Endometrial microvascular endothelial cells (primary cell): ENCODE data around the gene PPP2R2C. TPM values are rescaled to one million over a fixed set of nuclear protein-coding genes. Genes with fewer than 3 reads are reported as not detected.

Experiments used
- in situ Hi-C: cut with HindIII; loops from 2 replicates; pipeline ENCODE4 v1.10.0; 2017; ENCODE audit warnings: low sequenced_read_pairs, low pct_unique_long_range_greater_than_20kb; ENCODE audit errors: inconsistent ontology term
- total RNA-seq: library from RNA; depleted of rRNA; stranded (reverse); fragments of >200 nt; gene quantifications from one replicate; pipeline ENCODE4 v1.2.3, GENCODE V29; 2015; ENCODE audit errors: inconsistent ontology term

PPP2R2C gene
- total RNA-seq, 1 donor from 2014 or later = not detected

DNA sequence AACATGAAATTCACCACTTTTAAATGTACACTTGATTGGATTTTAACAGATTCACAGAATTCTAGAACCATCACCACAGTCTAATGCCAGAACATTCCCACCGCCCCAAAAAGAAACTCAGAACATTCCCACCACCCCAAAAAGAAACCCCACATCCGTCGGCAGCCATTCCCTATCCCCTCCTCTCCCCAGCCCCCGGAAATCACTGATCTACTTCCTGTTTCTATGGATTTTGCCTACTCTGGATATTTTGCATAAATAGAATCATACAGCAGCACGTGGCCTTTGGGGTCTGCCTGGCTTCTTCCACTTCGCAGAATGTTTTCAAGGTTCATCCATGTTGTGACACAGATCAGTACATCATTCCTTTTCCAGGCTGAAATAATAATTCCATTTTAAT is 79.3 kb downstream of the PPP2R2C start:
- in situ Hi-C loops = no loop called here

DNA sequence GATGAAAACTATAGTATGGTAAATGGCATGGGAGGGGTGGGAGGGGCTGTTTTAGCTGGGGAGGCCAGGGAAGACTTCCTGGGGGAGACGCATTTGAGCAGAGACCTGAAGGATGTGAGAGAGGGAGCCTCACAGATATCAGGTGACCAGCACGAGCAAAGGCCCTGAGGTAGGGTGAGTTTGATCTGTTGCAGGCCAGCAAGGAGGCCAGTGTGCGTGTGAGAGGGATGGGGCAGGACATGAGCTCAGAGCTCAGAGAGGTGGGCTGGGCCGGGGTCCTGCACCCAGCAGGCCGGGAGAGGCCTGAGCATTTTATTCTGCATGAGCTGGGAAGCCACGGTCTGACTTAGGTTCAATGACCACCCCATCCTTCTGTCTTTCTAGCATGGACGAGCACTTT is 80.0 kb downstream of the PPP2R2C start:
- in situ Hi-C loops = no loop called here

DNA sequence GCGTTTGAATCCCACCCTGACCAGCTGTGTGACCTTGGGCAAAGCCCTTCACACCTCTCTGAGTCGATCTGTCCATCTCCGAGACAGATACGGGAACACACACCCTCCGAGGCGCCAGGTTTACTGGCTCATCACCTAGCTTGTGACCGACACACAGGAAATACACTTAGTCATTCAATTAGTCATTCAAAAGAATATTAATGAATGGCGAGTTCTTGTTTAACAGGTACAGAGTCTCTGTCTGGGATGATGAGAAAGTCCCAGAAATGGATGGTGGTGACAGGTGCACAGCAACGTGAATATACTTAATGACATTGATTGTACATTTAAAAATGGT is 80.6 kb downstream of the PPP2R2C start:
- in situ Hi-C loops = no loop called here

DNA sequence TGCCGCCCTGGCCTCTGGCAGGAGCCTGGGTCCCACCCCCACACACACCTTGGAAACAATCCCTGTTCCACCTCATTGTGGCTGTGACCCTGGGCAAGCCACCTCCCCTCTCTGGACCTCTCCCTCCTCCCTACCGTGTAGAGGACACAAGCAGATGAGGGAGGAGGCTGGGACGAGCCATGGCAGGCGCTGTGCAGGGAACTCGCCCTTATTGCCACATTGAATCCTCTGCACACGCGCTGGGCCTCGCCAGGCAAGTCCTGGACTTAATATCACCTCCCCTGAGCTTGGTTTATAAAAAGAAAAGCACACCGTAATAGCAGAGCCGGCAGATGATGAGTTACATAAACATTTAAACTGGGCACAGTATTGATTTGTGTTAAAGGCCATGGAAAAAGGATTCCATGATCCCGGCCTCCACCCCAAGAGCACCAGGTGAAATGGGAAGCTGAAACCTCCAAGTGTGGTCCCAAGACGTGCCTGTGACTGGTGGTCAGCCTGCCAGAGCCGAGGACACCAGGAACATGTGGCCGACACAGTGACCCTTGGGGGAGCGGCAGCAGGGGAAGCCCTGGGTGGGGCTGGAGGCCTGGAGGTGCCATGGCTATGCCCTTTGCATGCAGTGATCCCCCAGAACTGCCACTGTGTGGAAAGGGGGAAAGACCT is 81.1 kb downstream of the PPP2R2C start:
- in situ Hi-C loops = no loop called here

DNA sequence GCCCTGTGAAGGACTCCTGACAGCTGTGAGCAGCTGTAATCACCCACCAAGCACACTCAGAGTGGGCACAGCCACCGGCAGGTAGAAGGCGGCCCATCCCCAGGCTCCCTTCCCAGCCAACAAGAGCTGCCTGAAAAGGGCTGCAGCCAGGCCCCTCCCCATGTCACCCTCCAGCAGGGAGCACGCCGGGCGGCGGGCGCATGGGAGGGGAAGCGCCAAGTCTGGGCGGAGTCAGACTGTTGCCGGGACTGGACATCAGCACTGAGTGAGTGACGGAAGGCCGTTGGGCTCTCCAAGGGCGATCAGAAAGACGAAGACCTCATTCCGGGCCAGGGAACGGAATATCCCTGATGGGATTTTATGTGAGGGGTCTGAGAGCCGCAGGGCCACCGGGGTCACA is 82.1 kb downstream of the PPP2R2C start:
- in situ Hi-C loops = no loop called here

DNA sequence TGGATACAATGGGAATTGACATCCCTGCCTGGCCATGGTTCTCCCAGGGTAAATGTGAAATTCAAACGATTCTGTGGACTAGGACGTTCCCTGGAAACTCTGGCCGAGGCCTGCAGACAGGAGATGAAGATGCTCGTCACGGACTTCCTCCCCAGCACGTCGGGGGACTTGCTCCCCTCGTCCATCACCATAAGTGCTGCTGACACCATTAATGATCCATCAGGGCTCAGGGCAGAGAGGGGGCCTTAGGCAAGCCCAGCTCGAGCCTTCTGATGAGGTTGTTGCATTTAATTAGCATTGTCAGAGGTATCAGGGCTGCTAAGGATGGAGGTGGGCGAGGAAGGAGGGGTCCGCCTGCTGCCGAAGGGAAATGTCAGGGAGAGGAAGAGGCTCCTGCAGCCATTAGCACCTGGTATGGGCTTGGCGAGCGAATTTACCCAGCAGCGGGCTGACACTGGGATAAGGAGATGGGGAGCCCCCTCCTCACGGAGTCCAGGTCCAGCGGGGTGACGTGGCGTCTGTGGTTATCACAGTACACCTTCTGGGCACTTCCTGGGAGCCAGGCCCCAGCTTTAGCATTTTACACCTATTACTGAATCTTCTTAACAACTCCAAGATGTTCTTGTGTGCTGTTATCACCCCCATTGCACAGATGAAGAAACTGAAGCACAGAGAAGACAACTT is 83.1 kb downstream of the PPP2R2C start:
- in situ Hi-C loops = no loop called here

DNA sequence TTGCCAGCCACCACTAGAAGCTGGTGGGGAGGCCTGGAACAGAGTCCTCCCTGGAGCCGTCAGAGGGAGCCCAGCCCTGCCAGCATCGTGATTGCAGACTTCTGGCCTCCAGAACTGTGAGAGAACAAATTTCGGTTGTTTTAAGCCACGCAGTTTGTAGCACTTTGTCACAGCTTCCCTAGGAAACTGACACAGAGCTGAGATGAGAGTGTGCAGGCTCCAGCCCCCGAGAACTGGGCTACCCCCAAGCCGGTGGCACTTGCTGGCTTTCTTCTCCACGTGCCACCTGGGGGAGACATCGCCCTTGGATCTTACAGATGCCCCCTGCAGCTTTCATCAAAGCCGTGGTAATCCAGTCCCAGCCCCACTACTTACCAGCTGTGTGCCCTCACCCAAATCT is 83.7 kb downstream of the PPP2R2C start:
- in situ Hi-C loops = no loop called here

DNA sequence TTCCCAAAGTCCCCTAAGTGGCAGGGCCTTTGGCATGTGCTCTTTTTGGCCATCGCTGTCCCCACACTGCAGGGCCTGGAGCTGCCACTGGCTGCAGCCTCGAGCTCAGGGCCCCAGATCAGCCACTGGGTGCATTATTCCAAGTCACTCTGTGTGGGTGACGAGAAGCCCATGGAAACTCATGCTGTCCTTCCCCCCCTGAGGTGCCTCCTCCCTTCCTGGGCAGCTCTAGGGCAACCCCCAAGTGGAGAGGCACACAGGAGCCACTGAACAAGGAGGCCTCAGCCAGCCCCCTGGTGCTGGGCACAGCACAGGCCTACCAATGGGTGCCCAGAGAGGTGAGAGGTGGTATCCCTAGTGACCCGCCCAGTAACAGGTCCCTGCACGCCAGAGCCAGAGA is 84.5 kb downstream of the PPP2R2C start:
- in situ Hi-C loops = no loop called here

DNA sequence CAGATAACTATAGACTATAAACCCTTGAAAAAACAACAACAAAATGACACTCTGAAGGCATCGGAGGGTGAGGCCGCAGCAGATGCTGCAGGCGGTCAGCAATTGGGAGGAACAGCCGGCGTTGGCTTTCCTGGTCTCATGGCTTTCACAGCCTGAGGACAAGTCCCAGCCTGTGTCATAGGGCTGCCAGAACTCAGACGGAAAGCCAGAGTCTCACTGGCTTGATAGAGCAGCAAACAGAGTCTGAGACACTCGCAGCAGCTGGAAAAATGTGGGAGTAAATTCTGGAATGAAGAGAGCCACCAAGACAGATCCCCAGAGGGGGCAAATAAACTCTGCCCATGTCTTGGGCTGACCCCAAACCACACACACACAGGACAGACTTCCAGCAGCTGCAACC is 86.3 kb downstream of the PPP2R2C start:
- in situ Hi-C loops = no loop called here

DNA sequence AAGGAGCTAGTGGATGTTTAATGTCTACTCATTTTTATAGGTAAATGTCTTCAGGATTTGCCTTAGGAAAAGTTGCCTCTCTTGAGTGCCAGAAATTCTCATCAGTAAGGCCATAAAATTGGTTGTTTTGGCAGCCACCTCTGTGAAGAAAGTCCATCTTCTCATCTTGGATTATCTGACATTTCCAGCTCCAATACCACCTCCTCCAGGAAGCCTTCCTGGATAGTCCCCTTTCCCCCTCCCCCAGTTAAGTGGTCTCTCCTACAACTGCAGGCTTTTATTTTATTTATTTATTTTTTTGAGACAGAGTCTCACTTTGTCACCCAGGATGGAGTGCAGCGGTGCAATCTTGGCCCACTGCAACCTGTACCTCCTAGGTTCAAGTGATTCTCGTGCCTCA is 87.1 kb downstream of the PPP2R2C start:
- in situ Hi-C loops = no loop called here

DNA sequence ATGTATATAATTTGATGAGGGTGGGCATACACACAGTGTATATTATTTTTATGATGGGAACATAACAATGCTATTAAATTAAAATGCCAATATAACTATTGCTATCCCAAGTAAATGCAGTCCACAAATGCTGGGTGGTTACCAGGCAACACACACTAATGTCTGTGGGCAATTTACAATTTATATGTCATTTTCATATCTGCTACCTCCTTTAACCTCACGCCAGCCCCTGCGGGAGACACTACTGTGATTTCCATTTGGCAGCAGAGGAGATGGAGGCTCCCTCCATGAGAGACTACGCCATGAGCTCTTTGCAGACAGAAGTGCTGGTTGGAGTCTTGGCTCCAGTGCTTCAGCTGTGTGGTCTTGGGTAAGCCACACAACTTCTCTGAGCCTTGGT is 87.9 kb downstream of the PPP2R2C start:
- in situ Hi-C loops = no loop called here

DNA sequence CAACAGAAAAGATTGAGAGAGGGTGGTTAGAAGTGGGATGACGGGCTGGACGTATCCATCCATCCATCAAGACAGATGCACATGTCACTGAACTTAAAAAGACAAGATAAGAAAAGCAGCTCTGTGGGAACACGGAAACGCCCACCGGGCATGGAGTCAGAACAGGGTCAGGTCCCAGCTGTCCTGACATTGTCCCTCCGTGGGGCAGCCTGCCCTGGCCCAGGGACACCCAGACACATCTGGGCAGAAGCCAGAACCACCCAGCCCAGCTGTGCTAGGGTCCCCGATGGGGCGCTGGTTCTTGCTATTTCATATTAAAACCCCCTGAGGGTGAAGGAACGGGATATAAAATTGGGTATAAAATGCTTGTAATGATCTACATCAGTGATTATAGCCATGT is 88.5 kb downstream of the PPP2R2C start:
- in situ Hi-C loops = no loop called here

DNA sequence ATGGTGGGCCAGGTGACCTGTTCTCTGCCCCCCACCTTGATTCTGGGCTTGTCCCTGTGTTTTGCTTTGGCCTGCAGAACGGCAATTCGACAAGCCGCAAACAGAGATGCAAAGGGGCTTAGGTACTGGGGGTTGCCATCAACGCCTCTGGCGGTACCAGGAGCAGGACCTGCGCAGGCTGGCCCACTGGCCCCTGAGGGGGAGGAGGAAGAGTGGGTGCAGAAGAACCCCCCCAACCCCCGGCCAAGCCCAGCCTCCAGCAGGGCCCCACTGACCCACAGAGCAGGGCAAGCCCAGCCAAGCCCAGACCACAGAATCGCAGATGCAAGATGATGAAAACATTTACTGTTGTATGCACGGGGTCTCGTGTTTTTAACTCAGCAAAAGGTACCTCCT is 89.4 kb downstream of the PPP2R2C start:
- in situ Hi-C loops = no loop called here

DNA sequence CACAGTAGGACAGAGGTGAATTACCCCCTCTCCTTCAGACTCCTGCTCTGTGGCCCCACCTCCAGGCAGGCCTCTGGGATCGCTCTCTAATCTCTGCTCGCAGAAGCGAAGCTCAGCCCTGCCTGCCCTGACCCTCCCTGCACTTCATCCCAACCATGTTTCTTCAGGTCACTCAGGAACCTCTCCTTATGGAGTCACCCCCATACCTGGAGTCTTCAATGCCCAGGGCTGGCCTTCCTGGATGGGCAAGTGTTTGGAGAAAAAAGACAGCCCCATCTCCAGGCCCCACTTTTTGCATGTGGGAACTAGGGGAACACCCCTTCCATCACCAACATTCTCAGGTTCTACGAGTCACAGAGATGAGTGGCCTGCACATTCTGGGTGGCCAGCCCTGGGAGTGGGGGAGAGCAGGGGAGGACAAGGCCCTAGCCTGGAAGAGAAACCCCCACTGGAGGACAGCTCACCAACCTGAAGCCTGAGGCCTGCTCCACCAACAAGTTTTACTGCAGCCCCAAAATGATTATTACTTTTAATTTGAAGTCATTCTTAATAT is 90.8 kb downstream of the PPP2R2C start:
- in situ Hi-C loops = no loop called here

DNA sequence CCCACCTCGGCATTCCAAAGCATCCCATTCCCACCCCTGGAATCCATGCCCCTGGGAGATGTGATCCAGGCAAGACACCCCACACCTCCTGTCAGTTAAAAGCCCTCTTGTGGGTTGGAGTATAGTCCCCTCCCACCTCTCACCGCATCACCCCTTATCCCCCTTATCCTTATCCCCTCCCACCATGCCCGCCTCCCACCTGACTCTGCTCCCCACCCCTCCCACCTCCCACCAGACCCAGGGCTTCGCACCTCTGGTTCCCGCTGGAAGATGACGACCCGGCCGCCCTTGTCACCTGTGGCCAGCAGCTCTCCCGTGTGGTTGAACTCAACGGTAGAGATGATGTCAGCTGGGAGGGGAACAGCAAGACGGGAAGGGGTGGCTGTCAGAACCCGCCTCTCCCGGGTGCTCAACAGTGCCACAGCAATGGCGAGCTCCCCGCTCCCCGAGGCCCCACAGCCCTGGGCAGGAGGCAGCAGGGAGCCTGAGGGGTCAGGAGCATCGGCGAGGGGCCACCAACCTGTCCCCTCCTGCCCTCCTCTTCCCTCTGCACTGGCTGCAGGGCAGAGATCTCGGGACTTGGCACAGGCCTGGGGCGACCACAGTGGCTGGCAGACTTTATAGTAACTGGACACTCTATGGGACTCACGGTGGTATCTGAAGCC is 91.5 kb downstream of the PPP2R2C start:
- in situ Hi-C loops = no loop called here

DNA sequence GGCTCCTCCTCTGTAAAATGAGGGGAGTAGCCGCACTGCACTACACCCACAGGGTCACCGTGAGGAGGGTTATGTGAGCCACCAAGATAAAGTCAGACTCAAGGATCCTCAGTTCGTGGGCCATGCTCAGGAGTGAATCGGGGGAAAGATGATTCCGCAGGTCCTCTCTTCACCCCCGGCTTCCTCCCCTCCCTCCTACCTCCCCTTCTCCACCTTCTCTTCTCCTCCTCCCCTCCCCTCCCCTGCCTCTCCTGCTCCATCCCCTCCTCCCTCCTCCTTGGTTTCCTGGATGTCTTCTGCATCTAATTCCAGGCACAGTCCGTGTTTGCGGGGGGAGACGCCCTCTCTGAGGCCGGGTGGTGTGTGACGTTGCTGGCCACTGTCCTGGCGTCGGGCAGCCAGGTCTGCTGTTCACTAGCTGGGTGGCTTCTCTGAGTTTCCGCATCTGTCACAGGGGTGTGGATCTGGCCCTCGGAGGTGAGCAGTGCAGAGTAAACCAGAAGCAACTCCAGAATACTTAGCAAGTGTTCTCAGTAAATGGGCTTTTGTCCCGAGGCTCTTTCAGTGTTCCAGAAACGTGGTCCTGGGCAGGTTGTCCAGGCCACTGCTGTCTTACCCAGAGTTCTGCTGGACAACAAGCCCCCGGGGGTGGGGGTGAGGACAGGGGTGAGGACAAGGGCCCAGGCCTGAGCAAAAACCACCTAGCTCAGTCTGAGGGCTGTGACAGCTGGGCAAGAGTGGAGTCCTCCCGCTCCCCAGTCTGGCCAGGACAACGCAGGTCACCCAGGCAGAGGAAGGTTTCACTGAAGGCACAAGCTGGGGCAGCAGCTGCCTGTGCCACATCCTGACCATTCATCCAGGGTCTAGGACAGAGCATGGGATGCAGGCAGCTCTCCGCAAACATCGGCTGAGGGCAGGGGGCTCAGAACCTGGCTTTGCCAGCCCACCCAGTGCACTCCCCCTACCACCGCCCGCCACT is 92.4 kb downstream of the PPP2R2C start:
- in situ Hi-C loops = no loop called here

DNA sequence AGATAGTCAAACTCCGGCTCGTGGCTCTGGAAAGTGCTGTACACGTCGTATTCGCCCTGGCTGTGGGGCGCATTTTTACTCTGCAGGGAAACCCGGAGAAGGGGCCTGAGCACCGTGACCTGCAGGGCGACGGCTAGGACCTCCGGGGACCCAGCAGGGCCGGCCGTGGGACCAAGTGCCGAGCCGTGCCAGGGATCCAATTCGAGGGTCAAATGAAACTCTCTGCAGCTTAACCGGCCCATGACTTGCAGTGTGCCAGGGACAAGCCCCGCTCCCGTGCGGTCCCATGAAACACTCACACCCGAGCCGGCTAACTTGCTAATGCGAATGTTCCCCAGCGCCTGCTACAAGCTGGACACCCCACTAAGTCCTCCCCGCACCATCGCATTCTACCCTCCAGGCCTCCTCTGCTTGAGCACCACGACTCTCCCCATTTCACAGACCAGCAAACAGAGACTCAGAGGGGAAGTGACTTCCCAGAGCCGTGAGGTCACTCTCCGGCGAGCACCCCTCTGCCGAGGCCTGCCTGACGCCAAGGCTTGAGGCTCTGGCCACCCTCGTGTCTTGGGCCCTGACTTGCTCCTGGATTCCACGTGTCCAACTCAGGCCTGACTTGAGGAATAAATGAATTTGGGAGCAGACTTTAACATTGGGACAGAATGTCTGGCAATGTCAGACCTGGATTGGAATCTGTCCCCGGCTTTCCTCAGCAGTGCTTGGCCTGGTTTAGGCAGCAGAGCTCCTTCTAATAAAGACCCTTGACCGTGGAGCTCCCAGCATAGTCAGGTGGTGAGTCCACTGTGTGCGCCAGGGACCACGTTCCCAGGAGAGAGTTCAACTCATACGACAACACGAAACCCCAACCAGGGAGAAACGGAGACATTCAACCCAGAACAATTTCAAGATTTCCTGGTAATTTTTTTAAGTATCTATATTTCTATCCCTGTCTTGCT is 93.6 kb downstream of the PPP2R2C start:
- in situ Hi-C loops = no loop called here
